SK-N-SH treated with all-trans-retinoic acid at 6 μM for 48 hours (cell line): Measurements from ENCODE around the gene ARHGAP4.

Source experiments
- ATAC-seq: fragments of 200-7000 bp; cut with Tn5 transposase; 3 replicates; pipeline ENCODE4 v1.9.1; 2020; ENCODE audit warnings: mild to moderate bottlenecking, moderate library complexity
- ARNTL ChIP-seq: fragments of 450-650 bp; formaldehyde crosslinking; IDR thresholded peaks from 2 replicates; pipeline ENCODE4 v1.5.0; 2020; ENCODE audit warnings: low read depth, mild to moderate bottlenecking, moderate library complexity, borderline replicate concordance
- BACH2 ChIP-seq: fragments of 250-450 bp; sonication (Bioruptor Pico); IDR thresholded peaks from 2 replicates; pipeline ENCODE4 v1.9.0; 2021; ENCODE audit warnings: mild to moderate bottlenecking, borderline replicate concordance
- CSDC2 ChIP-seq: fragments of 250-450 bp; sonication (Bioruptor Pico); IDR thresholded peaks from 2 replicates; pipeline ENCODE4 v1.5.0; 2020; ENCODE audit warnings: mild to moderate bottlenecking, moderate library complexity
- ESRRG ChIP-seq: fragments of 250-450 bp; sonication (Bioruptor Pico); IDR thresholded peaks from 2 replicates; pipeline ENCODE4 v1.6.1; 2021; ENCODE audit warnings: mild to moderate bottlenecking
- GLIS3 ChIP-seq: fragments of 250-450 bp; sonication (Bioruptor Pico); IDR thresholded peaks from 2 replicates; pipeline ENCODE4 v1.5.0; 2020; ENCODE audit warnings: mild to moderate bottlenecking, moderate library complexity
- OSR1 ChIP-seq: fragments of 250-450 bp; sonication (Bioruptor Pico); IDR thresholded peaks from 2 replicates; pipeline ENCODE4 v1.8.0; 2022; ENCODE audit warnings: moderate library complexity, mild to moderate bottlenecking, inconsistent platforms
- PPARA ChIP-seq: fragments of 250-450 bp; sonication (Bioruptor Pico); IDR thresholded peaks from 2 replicates; pipeline ENCODE4 v1.5.0; 2020; ENCODE audit warnings: mild to moderate bottlenecking, borderline replicate concordance
- SNAI2 ChIP-seq: fragments of 250-450 bp; sonication (Bioruptor Pico); IDR thresholded peaks from 2 replicates; pipeline ENCODE4 v1.5.0; 2020; ENCODE audit warnings: mild to moderate bottlenecking, moderate library complexity
- TCF4 ChIP-seq: fragments of 250-450 bp; sonication (Bioruptor Pico); IDR thresholded peaks from 2 replicates; pipeline ENCODE4 v1.8.0; 2021; ENCODE audit warnings: mild to moderate bottlenecking, moderate library complexity, borderline replicate concordance
- ZC3H10 ChIP-seq: fragments of 250-450 bp; sonication (Bioruptor Pico); IDR thresholded peaks from 2 replicates; pipeline ENCODE4 v1.5.1; 2021; ENCODE audit warnings: mild to moderate bottlenecking, moderate library complexity
- ZFP3 ChIP-seq: fragments of 250-450 bp; sonication (Bioruptor Pico); IDR thresholded peaks from 2 replicates; pipeline ENCODE4 v1.5.0; 2020; ENCODE audit warnings: mild to moderate bottlenecking, moderate library complexity
- ZFP30 ChIP-seq: fragments of 450-650 bp; formaldehyde crosslinking; IDR thresholded peaks from 2 replicates; pipeline ENCODE4 v1.5.0; 2022; ENCODE audit warnings: mild to moderate bottlenecking, moderate library complexity
- ZNF565 ChIP-seq: fragments of 450-650 bp; formaldehyde crosslinking; conservative IDR thresholded peaks from 2 replicates; pipeline ENCODE4 v1.5.0; 2020; ENCODE audit warnings: low read depth, mild to moderate bottlenecking, moderate library complexity
- ZNF70 ChIP-seq: fragments of 450-650 bp; formaldehyde crosslinking; IDR thresholded peaks from 2 replicates; pipeline ENCODE4 v1.5.0; 2020; ENCODE audit warnings: mild to moderate bottlenecking, moderate library complexity
- TF ChIP-seq, protein P1 (sequence below): fragments of 250-450 bp; sonication (Bioruptor Pico); IDR thresholded peaks from 2 replicates; pipeline ENCODE4 v1.5.1; 2020; ENCODE audit warnings: low read depth, mild to moderate bottlenecking, moderate library complexity
- TF ChIP-seq, protein P2 (sequence below): fragments of 250-450 bp; sonication (Bioruptor Pico); IDR thresholded peaks from 2 replicates; pipeline ENCODE4 v1.8.0; 2020; ENCODE audit warnings: mild to moderate bottlenecking, moderate library complexity, borderline replicate concordance
- TF ChIP-seq, protein P3 (sequence below): fragments of 250-450 bp; sonication (Bioruptor Pico); IDR thresholded peaks from 2 replicates; pipeline ENCODE4 v1.5.1; 2021; ENCODE audit warnings: mild to moderate bottlenecking, moderate library complexity
- TF ChIP-seq, protein P4 (sequence below): fragments of 250-450 bp; sonication (Bioruptor Pico); IDR thresholded peaks from 2 replicates; pipeline ENCODE4 v1.8.0; 2021; ENCODE audit warnings: low read depth, mild to moderate bottlenecking, moderate library complexity, borderline replicate concordance
- TF ChIP-seq, protein P5 (sequence below): fragments of 250-450 bp; sonication (Bioruptor Pico); IDR thresholded peaks from 2 replicates; pipeline ENCODE4 v1.5.0; 2020; ENCODE audit warnings: mild to moderate bottlenecking, moderate library complexity

The ARHGAP4 gene

DNA sequence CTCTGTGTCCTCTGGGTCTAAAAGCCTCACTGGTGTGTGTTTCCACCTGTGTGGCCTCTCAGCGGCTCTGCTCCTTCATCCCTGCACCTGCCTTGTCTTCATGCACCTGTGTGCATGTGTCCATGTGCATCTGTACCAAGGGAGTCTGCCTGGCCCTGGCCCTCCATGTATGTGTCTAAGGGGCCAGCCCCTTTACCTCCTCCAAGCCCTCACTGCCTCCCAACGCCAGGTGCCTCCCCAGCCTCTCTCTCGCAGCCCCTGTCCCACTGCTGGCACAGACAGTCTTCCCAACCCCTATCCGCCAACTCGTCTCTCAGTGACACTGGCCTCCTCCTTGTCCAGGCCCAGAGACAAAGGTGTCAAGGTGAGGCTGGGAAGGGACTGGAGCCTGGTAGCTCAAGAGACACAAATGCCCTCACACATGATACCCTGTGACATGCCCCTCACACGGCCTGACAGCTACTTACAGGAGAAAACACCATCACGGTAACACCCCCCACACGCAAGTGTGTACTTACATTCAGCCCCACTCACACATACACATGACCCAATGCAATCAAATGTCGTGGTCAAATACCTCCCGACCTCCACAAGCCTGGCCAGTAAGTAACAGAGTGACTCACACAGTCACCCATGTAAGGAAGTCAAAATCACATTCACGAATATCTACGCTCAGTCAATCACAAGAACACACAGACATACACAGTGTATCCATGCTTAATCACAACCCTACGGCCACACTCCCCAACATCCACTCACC, 51.5 kb downstream of the ARHGAP4 start:
- no peak for ATAC-seq
- TF ChIP-seq CSDC2 (CRISPR knock-in tag) (no peak), BACH2 (CRISPR knock-in tag) (no peak), GLIS3 (CRISPR knock-in tag) (no peak), TCF4 (no peak), SNAI2 (CRISPR knock-in tag) (no peak)

DNA sequence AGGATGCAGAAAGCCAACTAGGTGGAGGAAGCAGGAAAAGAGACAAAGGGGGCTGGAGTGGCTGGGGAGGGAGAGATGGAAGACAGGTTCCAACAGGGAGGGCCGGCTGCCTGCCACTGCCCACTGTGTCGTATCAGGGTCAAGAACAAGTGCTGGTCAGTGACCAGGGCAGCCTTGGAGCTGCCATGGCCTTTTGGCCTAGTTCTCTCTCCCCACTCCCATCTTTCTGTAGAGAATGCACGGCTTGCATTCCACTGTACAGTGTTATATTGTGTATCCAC, 52.0 kb downstream of the ARHGAP4 start:
- TF ChIP-seq SNAI2 (CRISPR knock-in tag) (no peak), PPARA (CRISPR knock-in tag) (no peak), BACH2 (CRISPR knock-in tag) (no peak), OSR1 (CRISPR knock-in tag) (no peak), ARNTL (CRISPR knock-in tag) (no peak), CSDC2 (CRISPR knock-in tag) (no peak), ZFP3 (CRISPR knock-in tag) (no peak)
- TF ChIP-seq, protein P1, sequence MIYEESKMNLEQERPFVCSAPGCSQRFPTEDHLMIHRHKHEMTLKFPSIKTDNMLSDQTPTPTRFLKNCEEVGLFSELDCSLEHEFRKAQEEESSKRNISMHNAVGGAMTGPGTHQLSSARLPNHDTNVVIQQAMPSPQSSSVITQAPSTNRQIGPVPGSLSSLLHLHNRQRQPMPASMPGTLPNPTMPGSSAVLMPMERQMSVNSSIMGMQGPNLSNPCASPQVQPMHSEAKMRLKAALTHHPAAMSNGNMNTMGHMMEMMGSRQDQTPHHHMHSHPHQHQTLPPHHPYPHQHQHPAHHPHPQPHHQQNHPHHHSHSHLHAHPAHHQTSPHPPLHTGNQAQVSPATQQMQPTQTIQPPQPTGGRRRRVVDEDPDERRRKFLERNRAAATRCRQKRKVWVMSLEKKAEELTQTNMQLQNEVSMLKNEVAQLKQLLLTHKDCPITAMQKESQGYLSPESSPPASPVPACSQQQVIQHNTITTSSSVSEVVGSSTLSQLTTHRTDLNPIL: no peak
- TF ChIP-seq, protein P2, sequence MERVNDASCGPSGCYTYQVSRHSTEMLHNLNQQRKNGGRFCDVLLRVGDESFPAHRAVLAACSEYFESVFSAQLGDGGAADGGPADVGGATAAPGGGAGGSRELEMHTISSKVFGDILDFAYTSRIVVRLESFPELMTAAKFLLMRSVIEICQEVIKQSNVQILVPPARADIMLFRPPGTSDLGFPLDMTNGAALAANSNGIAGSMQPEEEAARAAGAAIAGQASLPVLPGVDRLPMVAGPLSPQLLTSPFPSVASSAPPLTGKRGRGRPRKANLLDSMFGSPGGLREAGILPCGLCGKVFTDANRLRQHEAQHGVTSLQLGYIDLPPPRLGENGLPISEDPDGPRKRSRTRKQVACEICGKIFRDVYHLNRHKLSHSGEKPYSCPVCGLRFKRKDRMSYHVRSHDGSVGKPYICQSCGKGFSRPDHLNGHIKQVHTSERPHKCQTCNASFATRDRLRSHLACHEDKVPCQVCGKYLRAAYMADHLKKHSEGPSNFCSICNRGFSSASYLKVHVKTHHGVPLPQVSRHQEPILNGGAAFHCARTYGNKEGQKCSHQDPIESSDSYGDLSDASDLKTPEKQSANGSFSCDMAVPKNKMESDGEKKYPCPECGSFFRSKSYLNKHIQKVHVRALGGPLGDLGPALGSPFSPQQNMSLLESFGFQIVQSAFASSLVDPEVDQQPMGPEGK (CRISPR knock-in tag): no peak
- TF ChIP-seq, all 23 proteins: peak for 0
- ATAC-seq: no peak

DNA sequence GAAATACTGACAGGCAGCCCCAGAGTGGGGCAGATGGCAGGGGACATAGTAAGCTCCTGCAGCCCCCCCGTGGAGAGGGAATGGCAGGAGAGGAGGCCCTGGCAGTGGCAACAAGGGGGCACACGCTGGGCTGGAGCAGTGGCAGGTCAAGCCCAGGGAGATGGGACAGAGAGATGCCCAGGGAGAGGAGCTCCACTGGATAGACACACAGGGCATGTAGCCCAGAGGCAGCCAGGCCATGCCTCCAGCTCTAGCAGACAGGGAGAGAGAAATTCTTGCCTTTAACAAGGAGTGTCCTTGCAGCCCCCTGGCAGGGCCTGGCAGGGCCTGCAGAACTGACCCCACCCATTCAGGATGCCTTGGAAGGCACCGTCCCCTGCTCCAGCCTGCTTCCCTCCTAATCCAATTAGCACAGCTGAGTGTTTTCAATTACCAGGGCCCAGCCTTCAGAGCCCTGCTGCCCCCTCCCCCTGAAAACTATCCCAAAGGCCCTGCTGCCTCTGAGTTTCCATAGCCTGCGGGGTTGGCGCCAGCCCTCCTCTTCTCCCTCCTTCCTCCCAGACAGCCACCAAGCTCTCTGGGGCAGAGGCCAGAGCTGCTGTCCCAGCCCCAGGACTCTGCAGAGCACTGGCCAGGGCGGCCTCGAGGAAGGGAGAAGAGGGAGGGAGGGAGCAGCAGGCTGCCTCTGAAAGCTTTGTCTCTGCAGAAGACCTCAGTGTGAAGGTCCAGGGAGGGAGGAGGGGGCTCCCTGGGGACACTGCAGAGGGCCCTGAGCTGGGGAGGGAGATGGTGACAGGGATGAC, 52.6 kb downstream of the ARHGAP4 start:
- peak; percentile 35; the same call in 2 of the 3 replicates for ATAC-seq
- no peak for TF ChIP-seq ZC3H10 (CRISPR knock-in tag)
- TF ChIP-seq TCF4: peak; percentile 35; the same call in 1 of the 2 replicates

DNA sequence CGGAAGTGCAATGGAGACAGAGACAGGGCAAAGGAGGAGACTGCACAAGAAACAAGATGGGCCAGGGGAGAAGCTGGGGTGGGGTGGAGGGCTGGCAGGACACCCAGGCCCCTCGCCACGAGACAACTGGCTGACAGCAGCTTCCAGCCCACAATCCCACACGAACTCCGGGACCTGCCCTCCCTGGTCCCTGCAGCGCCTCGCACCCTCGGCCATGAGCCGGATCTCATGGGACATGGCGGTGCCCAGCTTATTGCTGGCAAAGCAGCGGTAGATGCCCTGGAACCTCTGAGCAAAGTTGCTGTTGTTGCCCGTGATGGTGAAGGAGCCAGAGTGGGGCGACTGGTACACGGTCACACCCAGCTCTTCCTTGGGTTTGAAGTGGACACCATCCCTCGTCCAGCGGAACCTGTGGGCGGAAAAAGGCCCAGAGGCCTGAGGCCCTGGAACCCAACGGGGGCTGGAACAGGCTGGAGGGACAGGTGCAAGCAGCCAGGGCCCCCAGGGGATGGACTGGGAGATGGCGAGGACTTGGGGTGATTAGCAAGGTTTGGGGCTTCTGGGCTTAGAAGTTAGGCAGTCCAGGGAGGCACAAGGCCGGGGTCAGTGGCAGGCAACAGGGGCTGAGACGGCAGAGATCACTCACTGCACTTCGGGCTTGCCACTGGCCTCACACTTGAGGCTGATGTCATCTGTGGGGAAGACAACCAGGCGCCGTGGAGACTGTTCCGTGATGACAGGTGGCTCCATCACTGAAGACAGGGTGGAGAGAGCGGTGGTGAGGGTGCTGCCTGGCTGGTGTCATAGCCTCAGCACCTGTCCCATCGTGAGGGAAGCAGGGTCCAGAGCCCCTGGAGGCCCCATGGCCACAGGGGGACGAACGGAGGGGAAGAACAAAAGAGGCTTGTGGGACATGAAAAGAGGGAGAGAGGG, 53.9 kb downstream of the ARHGAP4 start:
- no peak for ATAC-seq
- TF ChIP-seq, protein P1: no peak
- TF ChIP-seq, protein P3, sequence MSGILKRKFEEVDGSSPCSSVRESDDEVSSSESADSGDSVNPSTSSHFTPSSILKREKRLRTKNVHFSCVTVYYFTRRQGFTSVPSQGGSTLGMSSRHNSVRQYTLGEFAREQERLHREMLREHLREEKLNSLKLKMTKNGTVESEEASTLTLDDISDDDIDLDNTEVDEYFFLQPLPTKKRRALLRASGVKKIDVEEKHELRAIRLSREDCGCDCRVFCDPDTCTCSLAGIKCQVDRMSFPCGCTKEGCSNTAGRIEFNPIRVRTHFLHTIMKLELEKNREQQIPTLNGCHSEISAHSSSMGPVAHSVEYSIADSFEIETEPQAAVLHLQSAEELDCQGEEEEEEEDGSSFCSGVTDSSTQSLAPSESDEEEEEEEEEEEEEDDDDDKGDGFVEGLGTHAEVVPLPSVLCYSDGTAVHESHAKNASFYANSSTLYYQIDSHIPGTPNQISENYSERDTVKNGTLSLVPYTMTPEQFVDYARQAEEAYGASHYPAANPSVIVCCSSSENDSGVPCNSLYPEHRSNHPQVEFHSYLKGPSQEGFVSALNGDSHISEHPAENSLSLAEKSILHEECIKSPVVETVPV (CRISPR knock-in tag): no peak
- TF ChIP-seq, protein P4, sequence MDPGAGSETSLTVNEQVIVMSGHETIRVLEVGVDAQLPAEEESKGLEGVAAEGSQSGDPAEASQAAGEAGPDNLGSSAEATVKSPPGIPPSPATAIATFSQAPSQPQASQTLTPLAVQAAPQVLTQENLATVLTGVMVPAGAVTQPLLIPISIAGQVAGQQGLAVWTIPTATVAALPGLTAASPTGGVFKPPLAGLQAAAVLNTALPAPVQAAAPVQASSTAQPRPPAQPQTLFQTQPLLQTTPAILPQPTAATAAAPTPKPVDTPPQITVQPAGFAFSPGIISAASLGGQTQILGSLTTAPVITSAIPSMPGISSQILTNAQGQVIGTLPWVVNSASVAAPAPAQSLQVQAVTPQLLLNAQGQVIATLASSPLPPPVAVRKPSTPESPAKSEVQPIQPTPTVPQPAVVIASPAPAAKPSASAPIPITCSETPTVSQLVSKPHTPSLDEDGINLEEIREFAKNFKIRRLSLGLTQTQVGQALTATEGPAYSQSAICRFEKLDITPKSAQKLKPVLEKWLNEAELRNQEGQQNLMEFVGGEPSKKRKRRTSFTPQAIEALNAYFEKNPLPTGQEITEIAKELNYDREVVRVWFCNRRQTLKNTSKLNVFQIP: no peak
- TF ChIP-seq ZNF565 (CRISPR knock-in tag) (no peak), GLIS3 (CRISPR knock-in tag) (no peak), ZFP3 (CRISPR knock-in tag) (no peak), ZFP30 (CRISPR knock-in tag) (no peak), OSR1 (CRISPR knock-in tag) (no peak), ARNTL (CRISPR knock-in tag) (no peak), ESRRG (CRISPR knock-in tag) (no peak), ZNF70 (no peak), ZC3H10 (CRISPR knock-in tag) (no peak)
- TF ChIP-seq, protein P5, sequence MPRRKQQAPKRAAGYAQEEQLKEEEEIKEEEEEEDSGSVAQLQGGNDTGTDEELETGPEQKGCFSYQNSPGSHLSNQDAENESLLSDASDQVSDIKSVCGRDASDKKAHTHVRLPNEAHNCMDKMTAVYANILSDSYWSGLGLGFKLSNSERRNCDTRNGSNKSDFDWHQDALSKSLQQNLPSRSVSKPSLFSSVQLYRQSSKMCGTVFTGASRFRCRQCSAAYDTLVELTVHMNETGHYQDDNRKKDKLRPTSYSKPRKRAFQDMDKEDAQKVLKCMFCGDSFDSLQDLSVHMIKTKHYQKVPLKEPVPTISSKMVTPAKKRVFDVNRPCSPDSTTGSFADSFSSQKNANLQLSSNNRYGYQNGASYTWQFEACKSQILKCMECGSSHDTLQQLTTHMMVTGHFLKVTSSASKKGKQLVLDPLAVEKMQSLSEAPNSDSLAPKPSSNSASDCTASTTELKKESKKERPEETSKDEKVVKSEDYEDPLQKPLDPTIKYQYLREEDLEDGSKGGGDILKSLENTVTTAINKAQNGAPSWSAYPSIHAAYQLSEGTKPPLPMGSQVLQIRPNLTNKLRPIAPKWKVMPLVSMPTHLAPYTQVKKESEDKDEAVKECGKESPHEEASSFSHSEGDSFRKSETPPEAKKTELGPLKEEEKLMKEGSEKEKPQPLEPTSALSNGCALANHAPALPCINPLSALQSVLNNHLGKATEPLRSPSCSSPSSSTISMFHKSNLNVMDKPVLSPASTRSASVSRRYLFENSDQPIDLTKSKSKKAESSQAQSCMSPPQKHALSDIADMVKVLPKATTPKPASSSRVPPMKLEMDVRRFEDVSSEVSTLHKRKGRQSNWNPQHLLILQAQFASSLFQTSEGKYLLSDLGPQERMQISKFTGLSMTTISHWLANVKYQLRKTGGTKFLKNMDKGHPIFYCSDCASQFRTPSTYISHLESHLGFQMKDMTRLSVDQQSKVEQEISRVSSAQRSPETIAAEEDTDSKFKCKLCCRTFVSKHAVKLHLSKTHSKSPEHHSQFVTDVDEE (CRISPR knock-in tag): no peak
- TF ChIP-seq, protein P2 (CRISPR knock-in tag): no peak
